ENCODE data around the gene FOXJ2.
A peak's percentile ranks its signal among the peaks of the same experiment; 100 is the strongest.
"Not testable (repeated sequence)": the region's sequence is repeated elsewhere in the genome, so short reads cannot be mapped to it uniquely, and the experiment has no call there.

Gene FOXJ2

DNA sequence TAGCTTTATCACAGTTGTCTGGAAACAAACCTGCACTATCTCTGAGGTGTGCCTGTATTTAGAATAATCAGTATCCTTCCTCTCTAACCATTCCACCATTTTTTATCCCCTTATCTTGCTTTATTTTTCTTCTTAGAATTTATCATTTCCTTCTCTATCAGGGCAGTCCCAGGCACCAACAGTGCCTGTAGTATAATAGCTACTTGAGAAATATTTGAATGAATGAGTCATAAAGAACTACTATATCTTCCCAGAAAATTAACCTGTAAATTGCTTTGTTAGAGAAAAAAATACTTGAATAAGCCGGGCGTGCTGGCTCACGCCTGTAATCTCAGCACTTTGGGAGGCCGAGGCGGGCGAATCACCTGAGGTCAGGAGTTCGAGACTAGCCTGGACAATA is 21.2 kb upstream of the FOXJ2 start:
- no peak overlapping the region for H3K4ac ChIP-seq (ENCODE audit: low read depth in 1 of 2, low read length in 2 of 2)
- H3K27ac ChIP-seq (ENCODE audit: low read length, poor library complexity, severe bottlenecking), result no peak overlapping the region
- no peaks in the 10 kb centered on the region for H3K4me1 ChIP-seq (ENCODE audit: control insufficient read depth, insufficient read depth, low read depth, low read length)
- no peak overlapping the region for H3K23ac ChIP-seq (ENCODE audit: low read length in 2 of 2)
- no peak overlapping the region for H3K14ac ChIP-seq (ENCODE audit: low read length in 2 of 2)
- H4K91ac ChIP-seq (ENCODE audit: low read length), result no peak overlapping the region
- H2BK120ac ChIP-seq (ENCODE audit: low read depth, low read length), result no peak overlapping the region
- H3K4me3 ChIP-seq (ENCODE audit: insufficient read depth in 1 of 2, low read depth in 1 of 2, low read length in 2 of 2), result no peak overlapping the region
- no peak overlapping the region for H2AK5ac ChIP-seq (ENCODE audit: low read length, severe bottlenecking)
- H3K9ac ChIP-seq (ENCODE audit: low read length), result no peak overlapping the region
- H2BK5ac ChIP-seq (ENCODE audit: low read depth, low read length, poor library complexity, severe bottlenecking), result no peak overlapping the region
- no peak overlapping the region for H3K4me2 ChIP-seq (ENCODE audit: low read length, poor library complexity, severe bottlenecking)
- H3K18ac ChIP-seq (ENCODE audit: low read depth in 1 of 2, low read length in 2 of 2), result no peak overlapping the region
- no peaks in the 10 kb centered on the region for H3K36me3 ChIP-seq (ENCODE audit: control insufficient read depth in 1 of 2, insufficient read depth in 2 of 2, low read depth in 1 of 2, low read length in 2 of 2)
- no peak overlapping the region for H4K8ac ChIP-seq (ENCODE audit: low read length)
- 82% methylated on average over 5 of the region's 7 CpGs for WGBS
- peaks cover 9% of the 10 kb centered on the region in 2 experiments for H3K27me3 ChIP-seq (ENCODE audit: control insufficient read depth in 1 of 2, insufficient read depth in 1 of 2, low read length in 2 of 2)
- no peak overlapping the region for H2BK12ac ChIP-seq (ENCODE audit: low read length in 2 of 2)
- no peaks in the 10 kb centered on the region for H3K9me3 ChIP-seq (ENCODE audit: control insufficient read depth, low read length)
- H3K79me1 ChIP-seq (replicated peaks; ENCODE audit: low read length, poor library complexity, severe bottlenecking), result no peaks in the 10 kb centered on the region
- H2AFZ ChIP-seq (ENCODE audit: low read depth, low read length), result no peak overlapping the region
- no peak overlapping the region for H2BK15ac ChIP-seq (ENCODE audit: low read depth, poor library complexity, severe bottlenecking)
- no peak for DNase-seq

DNA sequence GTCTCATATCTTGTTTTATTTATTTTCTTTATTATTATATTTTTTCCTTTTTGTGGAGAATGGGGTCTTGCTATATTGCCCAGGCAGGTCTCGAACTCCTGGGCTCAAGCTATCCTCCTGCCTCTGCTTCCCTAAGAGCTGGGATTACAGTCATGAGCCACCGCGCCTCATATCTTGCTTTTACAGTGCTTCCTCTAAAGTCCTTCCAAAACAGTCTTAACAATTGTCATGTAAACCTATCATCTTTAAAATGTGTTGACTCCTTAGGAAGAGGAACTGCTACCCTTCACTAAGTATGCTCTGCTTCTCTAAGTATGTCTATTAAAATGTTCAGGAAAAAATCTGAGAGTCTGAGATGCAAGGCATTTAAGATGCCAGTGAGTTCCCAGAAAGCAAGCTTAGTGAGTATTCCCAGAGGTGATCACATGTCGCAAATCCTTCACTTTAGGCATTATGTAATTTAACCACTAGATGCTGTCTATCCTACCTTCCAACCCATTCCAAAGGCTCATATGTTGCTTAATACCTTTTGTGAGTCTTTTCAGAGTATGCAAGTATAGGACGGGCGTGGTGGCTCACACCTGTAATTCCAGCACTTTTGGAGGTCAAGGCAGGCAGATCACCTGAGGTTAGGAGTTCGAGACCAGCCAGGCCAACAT is 19.7 kb upstream of the FOXJ2 start:
- Histone ChIP-seq H3K27me3 (ENCODE audit: control insufficient read depth in 1 of 2, insufficient read depth in 1 of 2, low read length in 2 of 2) (peaks cover 18 to 21% of the 10 kb centered on the region in 2 experiments), H2AK5ac (ENCODE audit: low read length, severe bottlenecking) (no peak overlapping the region), H3K9ac (ENCODE audit: low read length) (no peak overlapping the region), H2BK120ac (ENCODE audit: low read depth, low read length) (no peak overlapping the region), H2BK12ac (ENCODE audit: low read length in 2 of 2) (no peak overlapping the region), H3K4me1 (ENCODE audit: control insufficient read depth, insufficient read depth, low read depth, low read length) (no peaks in the 10 kb centered on the region), H3K14ac (ENCODE audit: low read length in 2 of 2) (no peak overlapping the region), H3K4me3 (ENCODE audit: insufficient read depth in 1 of 2, low read depth in 1 of 2, low read length in 2 of 2) (no peak overlapping the region), H3K4ac (ENCODE audit: low read depth in 1 of 2, low read length in 2 of 2) (no peak overlapping the region), H3K4me2 (ENCODE audit: low read length, poor library complexity, severe bottlenecking) (no peak overlapping the region), H2BK15ac (ENCODE audit: low read depth, poor library complexity, severe bottlenecking) (no peak overlapping the region), H3K36me3 (ENCODE audit: control insufficient read depth in 1 of 2, insufficient read depth in 2 of 2, low read depth in 1 of 2, low read length in 2 of 2) (no peaks in the 10 kb centered on the region), H2AFZ (ENCODE audit: low read depth, low read length) (no peak overlapping the region), H3K27ac (ENCODE audit: low read length, poor library complexity, severe bottlenecking) (no peak overlapping the region), H3K79me1 (replicated peaks; ENCODE audit: low read length, poor library complexity, severe bottlenecking) (no peaks in the 10 kb centered on the region), H3K23ac (ENCODE audit: low read length in 2 of 2) (no peak overlapping the region), H3K18ac (ENCODE audit: low read depth in 1 of 2, low read length in 2 of 2) (no peak overlapping the region), H4K8ac (ENCODE audit: low read length) (no peak overlapping the region), H2BK5ac (ENCODE audit: low read depth, low read length, poor library complexity, severe bottlenecking) (no peak overlapping the region), H3K9me3 (ENCODE audit: control insufficient read depth, low read length) (no peaks in the 10 kb centered on the region), H4K91ac (ENCODE audit: low read length) (no peak overlapping the region)
- WGBS, result 93% methylated on average over 7 of the region's 7 CpGs
- no peak for DNase-seq

DNA sequence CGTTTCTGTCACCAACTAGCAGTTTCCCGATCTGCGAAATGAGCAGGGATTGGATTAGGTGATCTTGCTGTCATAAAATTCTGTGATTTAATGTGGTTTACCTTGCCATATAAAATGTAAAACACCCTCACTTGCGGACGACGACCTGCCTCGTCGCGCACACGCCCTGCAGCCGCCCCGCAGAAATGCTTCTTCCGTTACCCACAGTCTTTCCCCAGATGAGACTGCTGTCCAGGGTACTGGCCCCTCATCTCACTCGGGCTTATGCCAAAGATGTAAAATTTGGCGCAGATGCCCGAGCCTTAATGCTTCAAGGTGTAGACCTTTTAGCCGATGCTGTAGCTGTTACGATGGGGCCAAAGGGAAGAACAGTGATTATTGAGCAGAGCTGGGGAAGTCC is 17.7 kb upstream of the FOXJ2 start:
- Histone ChIP-seq H4K8ac (ENCODE audit: low read length) (no peak overlapping the region), H3K27ac (ENCODE audit: low read length, poor library complexity, severe bottlenecking) (no peak overlapping the region), H3K79me1 (replicated peaks; ENCODE audit: low read length, poor library complexity, severe bottlenecking) (no peaks in the 10 kb centered on the region), H3K23ac (ENCODE audit: low read length in 2 of 2) (no peak overlapping the region), H2AFZ (ENCODE audit: low read depth, low read length) (no peak overlapping the region), H2BK12ac (ENCODE audit: low read length in 2 of 2) (peak overlapping the region in 1 of 2 experiments; percentile 23), H3K4me1 (ENCODE audit: control insufficient read depth, insufficient read depth, low read depth, low read length) (peaks cover 5% of the 10 kb centered on the region), H3K4ac (ENCODE audit: low read depth in 1 of 2, low read length in 2 of 2) (no peak overlapping the region), H2BK120ac (ENCODE audit: low read depth, low read length) (no peak overlapping the region), H2AK5ac (ENCODE audit: low read length, severe bottlenecking) (no peak overlapping the region), H3K9ac (ENCODE audit: low read length) (no peak overlapping the region), H4K91ac (ENCODE audit: low read length) (no peak overlapping the region), H3K4me3 (ENCODE audit: insufficient read depth in 1 of 2, low read depth in 1 of 2, low read length in 2 of 2) (no peak overlapping the region), H3K27me3 (ENCODE audit: control insufficient read depth in 1 of 2, insufficient read depth in 1 of 2, low read length in 2 of 2) (peaks cover 32 to 36% of the 10 kb centered on the region in 2 experiments), H3K18ac (ENCODE audit: low read depth in 1 of 2, low read length in 2 of 2) (no peak overlapping the region), H3K14ac (ENCODE audit: low read length in 2 of 2) (no peak overlapping the region), H2BK5ac (ENCODE audit: low read depth, low read length, poor library complexity, severe bottlenecking) (no peak overlapping the region), H3K4me2 (ENCODE audit: low read length, poor library complexity, severe bottlenecking) (no peak overlapping the region), H2BK15ac (ENCODE audit: low read depth, poor library complexity, severe bottlenecking) (no peak overlapping the region), H3K9me3 (ENCODE audit: control insufficient read depth, low read length) (no peaks in the 10 kb centered on the region), H3K36me3 (ENCODE audit: control insufficient read depth in 1 of 2, insufficient read depth in 2 of 2, low read depth in 1 of 2, low read length in 2 of 2) (no peaks in the 10 kb centered on the region)
- 88% methylated on average over 18 of the region's 18 CpGs for WGBS
- DNase-seq, result no peak

- 53% methylated on average over 11 of the region's 16 CpGs for WGBS
- not testable (repeated sequence) for H3K9me3 ChIP-seq (ENCODE audit: control insufficient read depth, low read length); H4K91ac ChIP-seq (ENCODE audit: low read length); H3K4ac ChIP-seq (ENCODE audit: low read depth in 1 of 2, low read length in 2 of 2); H2BK5ac ChIP-seq (ENCODE audit: low read depth, low read length, poor library complexity, severe bottlenecking); H4K8ac ChIP-seq (ENCODE audit: low read length); H3K4me2 ChIP-seq (ENCODE audit: low read length, poor library complexity, severe bottlenecking); H3K27ac ChIP-seq (ENCODE audit: low read length, poor library complexity, severe bottlenecking); H2AFZ ChIP-seq (ENCODE audit: low read depth, low read length); H3K9ac ChIP-seq (ENCODE audit: low read length); H3K36me3 ChIP-seq (ENCODE audit: control insufficient read depth in 1 of 2, insufficient read depth in 2 of 2, low read depth in 1 of 2, low read length in 2 of 2); H3K4me1 ChIP-seq (ENCODE audit: control insufficient read depth, insufficient read depth, low read depth, low read length); H3K23ac ChIP-seq (ENCODE audit: low read length in 2 of 2); H2BK12ac ChIP-seq (ENCODE audit: low read length in 2 of 2); H3K14ac ChIP-seq (ENCODE audit: low read length in 2 of 2); H2AK5ac ChIP-seq (ENCODE audit: low read length, severe bottlenecking); H2BK15ac ChIP-seq (ENCODE audit: low read depth, poor library complexity, severe bottlenecking); H3K18ac ChIP-seq (ENCODE audit: low read depth in 1 of 2, low read length in 2 of 2); H3K79me1 ChIP-seq (replicated peaks; ENCODE audit: low read length, poor library complexity, severe bottlenecking); H2BK120ac ChIP-seq (ENCODE audit: low read depth, low read length); DNase-seq
- H3K27me3 ChIP-seq (ENCODE audit: control insufficient read depth in 1 of 2, insufficient read depth in 1 of 2, low read length in 2 of 2), result peaks cover 34 to 37% of the 10 kb centered on the region in 2 experiments
- H3K4me3 ChIP-seq (ENCODE audit: insufficient read depth in 1 of 2, low read depth in 1 of 2, low read length in 2 of 2), result peak overlapping the region in 1 of 2 experiments; percentile 72
These were observed 14.3 kb upstream of the FOXJ2 start for GRCh38 chr12:8018213-8018612.

Data from mesenchymal stem cell (in vitro differentiated cells and primary cell).